ENCODE measurements around the gene LRRC42.
A peak's percentile ranks its signal among the peaks of the same experiment; 100 is the strongest.

LRRC42 gene, protein sequence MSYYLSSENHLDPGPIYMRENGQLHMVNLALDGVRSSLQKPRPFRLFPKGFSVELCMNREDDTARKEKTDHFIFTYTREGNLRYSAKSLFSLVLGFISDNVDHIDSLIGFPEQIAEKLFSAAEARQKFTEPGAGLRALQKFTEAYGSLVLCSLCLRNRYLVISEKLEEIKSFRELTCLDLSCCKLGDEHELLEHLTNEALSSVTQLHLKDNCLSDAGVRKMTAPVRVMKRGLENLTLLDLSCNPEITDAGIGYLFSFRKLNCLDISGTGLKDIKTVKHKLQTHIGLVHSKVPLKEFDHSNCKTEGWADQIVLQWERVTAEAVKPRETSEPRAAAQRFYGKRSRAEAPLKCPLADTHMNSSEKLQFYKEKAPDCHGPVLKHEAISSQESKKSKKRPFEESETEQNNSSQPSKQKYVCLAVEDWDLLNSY

DNA sequence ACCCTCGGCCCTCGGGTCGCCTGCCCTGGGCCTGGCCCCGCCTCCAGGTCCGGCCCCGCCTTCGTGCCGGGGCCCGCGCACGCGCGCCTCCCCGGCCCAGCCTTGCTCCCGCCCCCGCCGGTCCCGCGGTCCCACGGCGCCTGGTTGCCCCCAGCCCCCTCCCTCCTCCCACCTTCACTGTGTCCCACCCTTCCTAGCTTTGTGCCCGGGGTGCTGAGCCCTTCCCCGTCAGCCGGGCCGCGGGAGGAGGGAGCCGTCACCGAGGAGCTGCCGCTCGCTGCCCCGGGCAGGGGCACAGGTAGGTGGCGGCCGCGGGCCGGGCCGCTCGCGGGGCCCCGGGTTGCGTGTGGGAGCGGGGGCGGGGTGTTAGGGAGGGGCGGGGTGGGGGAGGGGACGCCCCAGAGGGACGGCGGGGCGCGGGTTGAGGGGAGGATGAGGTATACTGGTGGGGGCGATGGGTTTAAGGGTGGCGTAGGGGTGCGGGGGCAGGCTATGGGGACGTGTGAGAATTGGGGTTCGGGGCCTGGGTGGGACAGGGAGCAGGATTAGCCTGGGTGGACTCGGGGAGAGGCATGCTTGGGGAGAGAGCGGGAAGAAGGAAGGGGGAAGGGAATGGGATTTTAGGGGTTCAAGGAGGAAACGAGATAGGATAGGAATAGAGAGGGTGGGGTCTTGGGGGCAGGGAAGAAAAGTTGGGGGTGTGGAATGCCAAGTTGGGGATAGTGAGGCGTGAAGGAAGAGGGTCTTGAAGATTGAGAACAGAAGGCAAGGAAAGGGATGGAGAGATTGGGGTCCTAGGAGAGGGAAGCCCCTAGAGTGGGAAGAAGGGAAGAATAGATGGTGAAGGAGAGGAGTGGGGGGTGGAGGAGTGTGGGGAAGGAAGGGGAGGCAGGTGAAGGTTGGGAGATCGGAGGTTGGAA is at the start of gene LRRC42:
TSS of gene LRRC42 (plus strand) at position 99 of the 920 bp plus-strand sequence. CDS start 5,650 bp downstream, outside the sequence.
- DNase-seq = peak in 1 of 2 donors; percentile 64

DNA sequence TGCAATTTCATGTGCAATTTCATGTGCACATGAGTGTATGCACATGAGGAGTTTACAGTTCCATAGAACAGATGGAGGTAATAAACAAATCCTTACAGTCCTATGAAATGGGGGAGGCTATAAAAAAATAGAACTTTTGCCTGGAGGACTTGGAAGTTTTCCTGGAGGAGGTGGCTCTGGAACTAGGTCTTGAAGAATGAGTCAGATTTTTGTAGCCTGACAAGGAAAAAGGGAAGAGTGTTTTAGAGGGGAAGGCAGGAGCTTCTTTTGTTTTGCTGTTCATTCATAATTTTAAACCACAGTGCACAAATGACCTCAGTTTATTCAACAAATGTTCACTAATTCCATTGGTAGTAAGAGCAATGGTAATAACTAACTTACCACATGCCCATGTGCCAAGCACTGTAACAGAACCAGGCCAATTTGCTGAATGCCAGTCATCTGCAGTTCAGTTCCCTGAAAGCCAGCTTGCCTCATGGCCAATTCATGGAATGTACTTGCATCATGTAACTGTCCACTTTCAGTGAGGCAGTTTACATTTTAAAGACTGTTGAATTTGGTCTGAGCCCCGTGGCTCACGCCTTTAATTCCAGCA is 49.4 kb upstream of the LRRC42 start:
- DNase-seq = no peak

DNA sequence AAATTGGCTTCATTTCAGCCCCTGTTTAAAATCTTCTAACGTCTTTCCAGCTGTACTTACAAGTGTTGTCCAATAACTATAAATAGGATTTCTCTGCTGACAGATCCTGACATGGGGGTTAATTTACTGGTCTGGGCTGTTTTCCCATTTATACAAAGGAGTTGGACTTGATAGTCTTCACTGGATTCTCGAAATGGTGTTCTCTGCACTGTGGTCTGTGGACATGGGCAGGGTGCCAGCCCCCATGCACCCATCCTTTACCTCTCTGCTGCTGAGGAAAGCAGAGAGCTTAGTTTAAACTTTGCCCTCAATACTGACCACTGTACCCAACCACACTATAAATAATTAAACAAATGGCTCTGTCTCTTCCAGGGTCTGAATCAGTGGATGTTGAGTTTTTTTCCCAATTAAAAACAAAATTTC is 46.9 kb upstream of the LRRC42 start:
- no peak for DNase-seq

DNA sequence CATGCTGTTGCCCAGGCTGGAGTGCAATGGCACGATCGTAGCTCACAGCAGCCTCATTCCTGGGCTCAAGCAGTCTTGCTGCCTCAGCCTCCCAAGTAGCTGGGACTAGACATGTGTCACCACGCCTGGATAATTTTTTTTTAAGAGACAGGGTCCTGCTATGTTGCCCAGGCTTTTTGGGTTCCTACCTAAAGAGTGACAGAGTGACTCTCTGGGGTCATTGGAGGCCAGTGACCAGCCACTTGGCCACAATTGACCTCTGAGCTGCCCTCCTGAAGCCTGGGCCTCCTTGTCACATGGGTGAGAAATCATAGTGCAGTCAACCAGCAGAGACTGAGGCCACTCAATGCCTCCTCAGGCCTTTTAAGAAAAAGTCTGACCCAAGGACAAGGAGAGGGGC is 46.4 kb upstream of the LRRC42 start:
- no peak for DNase-seq

DNA sequence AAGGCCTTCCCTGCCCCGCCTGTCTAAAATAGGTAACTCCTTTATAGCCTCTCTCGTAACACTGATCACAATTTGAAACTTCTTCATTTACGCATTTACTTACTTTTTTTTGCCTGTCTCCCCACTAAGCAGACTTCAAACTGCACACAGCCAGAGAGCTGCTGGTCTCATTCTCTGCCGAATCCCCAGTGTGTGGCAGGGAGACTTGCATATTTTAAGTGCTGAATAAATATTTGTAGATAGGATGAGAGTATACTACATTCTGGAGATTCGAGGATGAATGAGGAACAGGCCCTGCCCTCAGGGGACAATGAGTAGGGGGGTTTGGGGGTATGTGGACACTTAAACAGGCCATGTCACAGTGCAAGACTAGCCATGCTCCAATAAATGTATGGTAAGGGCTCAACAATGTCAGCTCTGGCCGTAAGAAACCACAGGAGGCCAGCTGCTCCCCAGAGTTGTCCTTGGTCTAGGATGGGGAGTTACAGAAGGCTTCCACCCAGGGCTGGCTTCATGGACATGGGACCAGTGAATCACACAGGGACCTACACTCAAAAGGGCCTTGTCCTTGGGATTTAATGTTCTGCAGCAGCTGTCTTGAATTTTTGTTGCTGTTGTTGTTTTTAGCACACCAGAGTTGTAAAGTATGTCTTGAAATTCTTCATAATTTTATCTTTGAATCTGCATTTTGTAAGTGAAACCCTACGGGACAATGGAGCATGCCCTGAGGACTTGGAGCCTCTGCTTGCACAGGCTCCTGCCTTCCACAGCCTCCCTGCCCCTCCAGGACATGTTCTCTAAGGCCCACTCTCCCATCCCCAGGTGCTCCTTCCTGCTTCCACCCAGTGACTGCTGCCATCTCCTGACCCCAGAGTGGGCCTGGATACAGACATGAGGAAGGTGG is 43.7 kb upstream of the LRRC42 start:
- no peak for DNase-seq

DNA sequence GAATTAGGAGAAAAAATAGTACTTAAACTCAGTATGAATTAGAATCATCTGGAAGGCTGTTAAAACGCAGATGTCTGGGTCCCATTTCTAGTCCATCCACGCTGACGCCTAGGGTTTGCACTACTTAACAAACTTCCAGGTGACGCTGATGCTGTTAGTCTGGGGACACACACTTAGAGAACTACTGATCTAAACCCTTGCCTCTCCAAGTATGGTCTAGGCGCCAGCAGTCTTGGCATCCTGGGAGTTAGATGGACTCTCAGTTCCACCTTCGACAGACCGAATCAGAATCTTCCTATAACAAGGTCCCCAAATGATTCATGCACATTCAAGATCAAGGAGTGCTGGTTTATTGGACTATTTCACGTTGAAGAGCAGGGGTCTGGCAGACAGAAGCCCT is 40.6 kb upstream of the LRRC42 start:
- DNase-seq = no peak

DNA sequence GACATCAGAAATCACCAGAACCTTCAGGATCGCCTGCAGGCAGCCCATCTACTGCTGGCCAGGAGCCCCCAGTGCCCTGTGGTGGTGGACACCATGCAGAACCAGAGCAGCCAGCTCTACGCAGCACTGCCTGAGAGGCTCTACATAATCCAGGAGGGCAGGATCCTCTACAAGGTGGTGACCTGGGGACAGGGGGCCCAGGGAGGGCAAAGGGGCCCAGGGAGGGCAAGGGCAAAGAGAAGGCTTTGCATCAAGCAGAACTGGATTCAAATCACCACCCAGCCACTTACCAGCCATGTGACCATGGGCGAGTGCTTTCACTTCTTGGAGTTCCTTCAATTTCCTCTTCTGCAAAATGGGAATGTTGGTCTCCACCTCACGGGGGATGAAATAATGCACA is 40.0 kb upstream of the LRRC42 start:
- no peak for DNase-seq

DNA sequence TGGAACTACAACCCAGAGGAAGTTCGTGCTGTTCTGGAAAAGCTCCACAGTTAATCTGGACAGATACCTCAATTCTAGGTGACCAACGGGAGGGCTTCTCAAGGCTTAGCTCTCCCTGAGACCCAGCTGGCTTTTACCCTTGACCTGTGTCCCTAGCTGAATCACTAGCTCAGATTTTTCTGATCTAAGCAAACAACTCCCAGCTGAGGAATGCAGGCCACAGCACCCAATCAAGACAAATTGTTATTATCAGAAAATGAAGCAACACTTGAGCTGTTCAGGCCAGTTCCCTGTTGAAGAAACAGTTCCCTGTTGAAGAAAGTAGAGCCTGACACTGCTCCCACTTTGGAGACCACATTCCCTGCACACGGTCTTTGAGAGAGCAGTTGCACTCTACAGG is 36.2 kb upstream of the LRRC42 start:
- DNase-seq = no peak

DNA sequence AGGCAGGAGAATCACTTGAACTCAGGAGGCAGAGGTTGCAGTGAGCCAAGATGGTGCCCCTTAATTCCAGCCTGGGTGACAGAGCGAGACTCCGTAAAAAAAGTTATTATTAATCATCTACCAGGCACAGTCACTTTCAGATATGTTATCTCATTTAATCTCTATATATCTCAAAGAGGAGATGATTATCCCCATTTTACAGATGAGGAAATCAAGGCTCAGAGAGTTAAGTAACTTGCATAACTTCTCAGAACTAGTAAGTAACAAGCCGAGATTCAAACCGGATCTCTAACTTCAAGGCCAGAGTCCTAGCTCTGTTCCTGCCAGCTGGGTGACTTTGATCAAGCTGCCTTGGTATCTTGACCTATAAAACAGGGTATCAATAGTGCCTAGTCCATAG is 34.7 kb upstream of the LRRC42 start:
- DNase-seq = no peak

DNA sequence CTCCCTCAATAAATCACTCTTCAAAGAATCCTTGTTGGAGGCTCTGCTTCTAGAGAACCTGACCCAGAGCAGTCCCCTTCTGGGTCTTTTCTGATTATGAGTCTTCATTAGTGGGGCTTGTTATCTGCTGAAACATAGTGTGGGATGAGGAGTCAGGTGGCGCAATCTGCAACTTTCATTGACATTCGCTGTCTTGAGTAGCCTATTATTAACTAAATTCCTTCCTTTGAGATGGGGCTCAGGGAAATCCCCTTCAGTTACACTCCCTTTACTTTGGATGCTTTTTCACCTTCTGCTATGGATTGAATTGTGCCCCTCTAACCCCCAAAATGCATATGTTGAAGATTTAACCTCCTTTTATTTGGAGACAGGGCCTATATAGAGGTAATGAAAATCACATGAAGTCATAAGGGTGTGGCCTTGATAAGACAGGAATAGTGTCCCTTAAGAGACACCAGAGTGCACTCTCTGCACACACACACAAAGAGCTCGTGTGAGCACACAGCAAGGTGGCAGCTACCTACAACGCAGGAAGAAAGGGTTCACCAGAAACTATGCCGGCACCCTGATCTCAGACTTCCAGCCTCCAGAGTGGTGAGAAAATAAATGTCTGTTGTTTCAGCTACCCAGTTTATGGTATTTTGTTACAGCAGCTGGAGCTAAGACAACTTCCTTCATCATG is 32.7 kb upstream of the LRRC42 start:
- no peak for DNase-seq

DNA sequence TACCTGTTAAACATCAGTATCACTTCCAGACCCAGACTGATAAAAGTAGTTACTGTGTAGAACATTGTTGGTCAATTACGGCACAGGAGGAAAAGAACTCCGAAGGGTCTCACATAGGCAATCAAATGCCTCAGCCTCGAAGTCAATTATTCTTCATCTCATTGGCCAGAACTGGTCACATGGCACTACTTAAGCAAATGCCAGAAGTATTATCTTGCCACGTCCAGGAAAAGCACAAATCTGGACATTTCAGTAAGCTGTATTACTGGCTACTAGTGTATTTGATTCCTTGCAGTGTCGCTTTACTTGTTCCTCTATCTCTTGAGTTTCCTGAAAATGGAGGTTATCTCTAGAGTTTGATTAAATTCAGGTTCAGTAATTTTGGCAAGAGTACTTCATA is 27.8 kb upstream of the LRRC42 start:
- DNase-seq = no peak

DNA sequence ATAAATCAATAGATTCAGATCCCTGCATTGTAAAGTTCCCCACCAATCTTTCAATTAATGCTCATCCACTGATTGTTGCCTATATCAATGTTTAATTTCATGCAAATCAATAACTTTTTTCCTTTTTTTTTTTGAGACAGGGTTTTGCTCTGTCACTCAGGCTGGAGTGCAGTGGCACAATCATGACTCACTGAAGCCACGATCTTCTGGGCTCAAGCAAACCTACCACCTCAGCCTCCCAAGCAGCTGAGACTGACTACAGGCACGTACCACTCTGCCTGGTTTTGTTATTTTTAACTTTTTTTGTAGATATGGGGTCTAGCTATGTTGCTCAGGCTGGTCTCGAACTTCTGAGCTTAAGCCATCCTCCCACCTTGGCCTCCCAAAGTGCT is 26.5 kb upstream of the LRRC42 start:
- peak in 1 of 2 donors; percentile 8 for DNase-seq

DNA sequence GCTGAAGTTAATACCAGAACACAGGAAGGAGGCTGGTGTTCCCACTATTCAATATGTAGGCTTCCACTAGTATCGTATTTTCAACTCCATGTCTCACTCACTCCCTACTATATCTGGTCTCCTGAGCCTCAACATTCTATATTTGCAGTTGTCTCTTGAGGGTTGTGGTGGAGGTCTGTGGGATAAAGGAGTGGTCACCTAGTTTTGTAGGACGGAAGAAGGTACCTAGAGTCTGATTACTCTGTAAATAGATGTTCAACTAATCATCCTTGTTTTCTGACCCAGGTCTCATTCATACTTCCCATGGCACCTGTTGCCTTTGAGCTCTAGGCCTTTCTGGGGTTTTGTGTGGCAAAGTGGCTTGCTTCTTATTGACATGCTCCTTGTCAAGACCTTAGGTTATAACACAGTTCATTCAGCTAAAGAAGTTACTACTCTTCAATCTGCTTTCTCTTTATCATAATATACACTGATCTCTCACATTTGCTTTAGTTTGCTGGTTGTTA is 18.7 kb upstream of the LRRC42 start:
- no peak for DNase-seq

DNA sequence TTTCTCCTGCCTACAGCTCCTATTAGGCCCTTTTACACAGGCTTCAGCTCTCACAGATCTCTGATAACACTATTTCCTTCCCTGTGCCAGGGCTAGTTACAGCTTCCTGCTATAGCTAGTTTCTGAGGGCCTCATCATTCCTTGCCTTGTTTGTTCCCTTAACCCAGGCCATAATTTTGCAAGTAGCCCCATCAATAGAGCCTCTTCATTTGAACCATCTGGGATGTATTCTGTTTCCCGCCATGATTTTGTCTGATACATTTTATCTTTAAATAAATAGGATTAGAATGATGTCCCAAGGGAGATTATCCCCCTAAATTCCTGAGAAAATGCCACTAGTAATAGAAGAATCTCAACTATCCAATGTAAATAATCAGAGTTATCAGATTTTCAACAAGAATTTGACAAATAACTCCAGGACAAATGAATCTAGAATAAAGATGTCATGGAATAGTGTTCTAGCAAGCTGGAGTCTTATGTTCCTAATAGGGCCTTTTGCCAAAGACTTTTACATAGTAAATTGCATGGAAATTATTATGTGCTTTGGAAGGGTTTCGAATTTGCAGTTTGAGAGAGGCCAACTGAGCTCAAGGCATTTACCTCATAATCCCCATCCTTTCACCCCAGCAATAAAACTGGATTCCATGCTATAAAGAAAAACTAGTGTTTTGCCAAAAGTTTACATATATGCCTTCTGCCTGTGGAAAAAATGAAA is 16.7 kb upstream of the LRRC42 start:
- no peak for DNase-seq

DNA sequence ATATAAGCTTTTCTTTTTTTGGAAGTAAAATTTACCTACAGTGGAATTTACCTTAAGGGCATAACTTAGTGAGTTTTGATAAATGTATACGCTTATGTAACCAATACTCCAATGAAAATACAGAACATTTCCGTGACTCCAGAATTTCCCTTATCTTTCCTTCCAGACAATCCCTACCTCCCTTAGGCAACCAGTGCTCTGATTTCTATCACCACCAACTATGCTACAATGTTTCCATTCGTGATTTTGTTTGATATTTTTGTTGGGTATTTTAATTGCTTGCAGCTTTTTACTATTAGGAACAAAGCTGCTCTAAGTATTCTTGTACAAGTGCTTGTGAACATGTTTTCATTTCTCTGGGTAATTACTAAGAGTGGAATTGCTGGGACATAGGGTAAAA is 15.2 kb upstream of the LRRC42 start:
- no peak for DNase-seq

DNA sequence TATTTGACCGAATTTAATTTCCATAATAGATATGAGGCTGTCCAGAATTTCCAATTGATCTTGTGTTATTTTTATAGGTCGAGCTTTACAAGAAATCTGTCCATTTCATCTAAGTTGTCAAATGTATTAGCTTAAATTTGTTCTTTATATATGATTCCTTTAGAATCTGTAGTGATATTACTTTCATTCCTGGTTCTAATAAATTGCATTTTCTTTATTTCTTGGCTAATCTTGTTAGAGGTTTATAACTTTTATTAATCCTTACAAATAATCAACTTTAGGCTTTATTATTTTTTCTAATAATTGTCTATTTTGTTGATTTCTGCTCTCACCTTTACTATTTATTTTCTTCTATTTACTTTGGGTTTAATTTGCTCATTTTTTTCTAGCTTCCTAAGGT is 14.6 kb upstream of the LRRC42 start:
- DNase-seq = no peak

DNA sequence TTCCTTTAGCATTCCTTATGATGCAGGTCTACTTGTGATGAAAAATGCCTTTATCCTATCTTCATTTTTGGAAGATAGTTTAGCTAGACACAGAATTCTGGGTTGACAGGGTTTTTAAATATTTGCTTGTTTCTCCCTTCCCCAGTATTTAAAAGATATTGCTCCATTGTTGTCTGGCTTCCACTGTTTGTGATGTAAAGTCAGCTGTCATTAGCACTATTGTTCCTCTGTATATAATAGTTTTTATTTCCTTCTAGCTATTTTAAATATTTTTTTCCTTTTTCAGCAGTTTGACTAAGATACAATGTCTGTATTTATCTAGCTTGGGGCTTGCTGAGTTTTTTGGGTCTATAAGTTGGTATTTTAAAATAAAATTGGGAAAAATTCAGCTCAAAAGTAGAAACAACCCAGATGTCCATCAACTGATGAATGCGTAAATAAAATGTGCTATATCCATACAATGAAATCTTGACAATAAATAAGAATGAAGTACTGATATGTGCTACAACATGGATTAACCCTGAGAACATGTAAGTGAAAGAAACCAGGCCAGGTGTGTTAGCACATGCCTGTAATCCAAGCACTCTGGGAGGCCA is 11.9 kb upstream of the LRRC42 start:
- no peak for DNase-seq

DNA sequence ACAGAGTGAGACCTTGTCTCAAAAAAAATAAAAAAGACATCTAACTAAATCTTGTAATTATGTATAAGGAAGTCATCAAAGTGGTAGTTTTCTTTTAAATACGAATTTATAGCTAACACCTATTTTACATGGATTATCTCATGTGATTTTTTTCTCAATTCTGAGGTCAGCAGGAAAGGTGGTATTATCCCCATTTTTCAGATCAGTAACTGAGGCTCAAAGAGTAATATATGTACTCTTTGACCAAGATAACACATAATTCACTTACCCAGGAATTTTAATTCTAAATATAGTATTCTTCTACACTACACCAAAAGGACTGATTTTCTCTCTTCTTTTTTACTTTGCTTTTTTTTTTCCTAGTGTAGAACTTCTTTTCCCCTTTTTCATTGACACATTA is 9.7 kb upstream of the LRRC42 start:
- no peak for DNase-seq

DNA sequence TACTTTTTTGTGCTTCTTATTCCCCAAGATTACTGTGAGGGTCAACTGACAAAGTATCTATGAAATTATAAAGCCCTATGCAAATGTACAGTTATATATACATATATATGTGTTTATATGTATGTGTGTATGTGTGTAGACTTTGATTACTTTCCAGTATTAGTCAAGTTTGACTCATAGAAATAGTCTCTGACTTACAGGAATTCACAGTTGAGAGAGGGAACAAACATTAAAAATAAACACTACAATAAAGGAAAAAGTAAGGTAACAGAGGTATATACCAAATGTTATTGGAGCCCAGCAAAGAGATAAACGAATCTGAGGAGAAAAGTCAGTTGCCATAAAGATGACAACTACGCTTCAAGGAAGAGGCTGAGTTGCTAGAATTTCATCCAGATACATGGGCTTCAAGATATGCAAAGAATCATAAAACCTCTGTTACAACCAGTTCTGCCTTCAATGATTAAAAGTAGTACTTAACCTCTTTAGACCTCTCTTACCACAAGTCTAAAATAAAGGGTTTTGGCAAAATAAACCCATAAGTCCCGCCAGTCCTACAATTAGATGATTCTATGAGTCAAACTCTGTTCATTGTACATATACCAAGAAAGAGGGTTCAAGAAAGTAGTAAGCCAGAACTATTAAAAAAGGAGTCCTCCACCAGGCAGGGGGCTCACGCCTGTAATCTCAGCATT is 7.9 kb upstream of the LRRC42 start:
- no peak for DNase-seq

All from stimulated activated CD4-positive, alpha-beta T cell treated with anti-CD3 and anti-CD28 coated beads, Interleukin-2, amount 100 ng/mL, for 48 hours (primary cell).